SJSA1 (cell line): ENCODE data around the gene LSM11. TPM values are rescaled to one million over a fixed set of nuclear protein-coding genes. Genes with fewer than 3 reads are reported as not detected.
"Not testable (repeated sequence)": the region's sequence is repeated elsewhere in the genome, so short reads cannot be mapped to it uniquely, and the experiment has no call there.

Source experiments
- DNase-seq, 2 experiments: peaks; one replicate each; pipeline ENCODE4 v3.0.0-alpha.2; 2015 to 2020; ENCODE audit warnings: low spot score in 2 of 2, low read depth in 1 of 2
- H3K27ac ChIP-seq: fragments of 250-450 bp; sonication (Bioruptor Pico); 2 replicates; pipeline ENCODE4 v1.5.1; 2020; ENCODE audit warnings: mild to moderate bottlenecking, moderate library complexity
- H3K27me3 ChIP-seq: fragments of 250-450 bp; sonication (Bioruptor Pico); replicated peaks from 2 replicates; pipeline ENCODE4 v1.5.1; 2020; ENCODE audit warnings: mild to moderate bottlenecking, moderate library complexity
- H3K36me3 ChIP-seq: fragments of 250-450 bp; sonication (Bioruptor Pico); 2 replicates; pipeline ENCODE4 v1.5.1; 2020; ENCODE audit warnings: mild to moderate bottlenecking
- H3K4me1 ChIP-seq: fragments of 250-450 bp; sonication (Bioruptor Pico); replicated peaks from 2 replicates; pipeline ENCODE4 v1.6.1; 2021; ENCODE audit warnings: mild to moderate bottlenecking
- H3K4me3 ChIP-seq: fragments of 250-450 bp; sonication (Bioruptor Pico); 2 replicates; pipeline ENCODE4 v1.5.1; 2020; ENCODE audit warnings: mild to moderate bottlenecking
- H3K9me3 ChIP-seq: fragments of 250-450 bp; sonication (Bioruptor Pico); replicated peaks from 2 replicates; pipeline ENCODE4 v1.5.1; 2020; ENCODE audit warnings: mild to moderate bottlenecking
- total RNA-seq: library from RNA; depleted of rRNA; stranded (reverse); fragments of >200 nt; shearing (Covaris generic); gene quantifications from 2 replicates; pipeline ENCODE4 v1.2.3, GENCODE V29; 2014; rRNA removed

LSM11 gene
- total RNA-seq = 9.3 and 10.4 TPM in 2 replicates

GRCh38 chr5:157743163-157744050 is at the start of gene LSM11:
LSM11 (plus strand) TSS chr5:157743712; CDS start chr5:157743751, 39 bp downstream.
- H3K4me3 ChIP-seq = peak within 1 kb of the TSS; percentile 75
- no peaks in the 10 kb centered on the region for H3K9me3 ChIP-seq
- peaks cover 18% of the 10 kb centered on the region for H3K36me3 ChIP-seq
- DNase-seq = peak; percentile 89 to 98
- no peaks in the 10 kb centered on the region for H3K27me3 ChIP-seq
- H3K27ac ChIP-seq = peak within 1 kb of the TSS; percentile 35; the same call in 1 of the 2 replicates
- peaks cover 13% of the 10 kb centered on the region for H3K4me1 ChIP-seq

GRCh38 chr5:157693816-157694215 is 49.7 kb upstream of the LSM11 start:
- H3K9me3 ChIP-seq, H3K4me1 ChIP-seq, H3K27ac ChIP-seq, H3K4me3 ChIP-seq, H3K27me3 ChIP-seq, H3K36me3 ChIP-seq: not testable (repeated sequence)
- peak in 1 of 2 experiments; percentile 41 for DNase-seq

GRCh38 chr5:157696154-157696553 is 47.4 kb upstream of the LSM11 start:
- not testable (repeated sequence) for H3K4me1 ChIP-seq, H3K36me3 ChIP-seq, H3K9me3 ChIP-seq, H3K27ac ChIP-seq, H3K4me3 ChIP-seq, H3K27me3 ChIP-seq
- DNase-seq = peak in 1 of 2 experiments; percentile 10

- DNase-seq, H3K4me3 ChIP-seq: not testable (repeated sequence)
Measured at GRCh38 chr5:157698674-157699073, 44.8 kb upstream of the LSM11 start.

GRCh38 chr5:157703736-157704135 is 39.8 kb upstream of the LSM11 start:
- Histone ChIP-seq H3K4me3 (no peak overlapping the region), H3K4me1 (peaks cover under 1% of the 10 kb centered on the region), H3K36me3 (no peaks in the 10 kb centered on the region), H3K9me3 (no peaks in the 10 kb centered on the region), H3K27ac (no peak overlapping the region), H3K27me3 (no peaks in the 10 kb centered on the region)
- DNase-seq = no peak

More at GRCh38 chr5:157698674-157699073, 44.8 kb upstream of the LSM11 start:
- not testable (repeated sequence) for H3K36me3 ChIP-seq, H3K27me3 ChIP-seq, H3K27ac ChIP-seq, H3K9me3 ChIP-seq, H3K4me1 ChIP-seq

GRCh38 chr5:157708866-157709265 is 34.6 kb upstream of the LSM11 start:
- no peak overlapping the region for H3K27ac ChIP-seq
- no peak overlapping the region for H3K4me3 ChIP-seq
- no peaks in the 10 kb centered on the region for H3K36me3 ChIP-seq
- H3K9me3 ChIP-seq = no peaks in the 10 kb centered on the region
- no peaks in the 10 kb centered on the region for H3K27me3 ChIP-seq
- no peak for DNase-seq
- peaks cover 44% of the 10 kb centered on the region for H3K4me1 ChIP-seq

- Histone ChIP-seq H3K27ac (no peak overlapping the region), H3K4me3 (no peak overlapping the region), H3K4me1 (peaks cover 47% of the 10 kb centered on the region), H3K36me3 (no peaks in the 10 kb centered on the region), H3K9me3 (no peaks in the 10 kb centered on the region), H3K27me3 (no peaks in the 10 kb centered on the region)
- DNase-seq = no peak
Measured at GRCh38 chr5:157709346-157709745, 34.2 kb upstream of the LSM11 start.

- Histone ChIP-seq H3K27me3 (no peaks in the 10 kb centered on the region), H3K36me3 (no peaks in the 10 kb centered on the region)
Measured at GRCh38 chr5:157710431-157710830, 33.1 kb upstream of the LSM11 start.

GRCh38 chr5:157710882-157711281 is 32.6 kb upstream of the LSM11 start:
- peak overlapping the region; percentile 3; the same call in 1 of the 2 replicates for H3K27ac ChIP-seq

More at GRCh38 chr5:157710431-157710830, 33.1 kb upstream of the LSM11 start:
- Histone ChIP-seq H3K4me1 (peaks cover 53% of the 10 kb centered on the region), H3K4me3 (no peak overlapping the region), H3K27ac (peak overlapping the region; percentile 37), H3K9me3 (no peaks in the 10 kb centered on the region)
- DNase-seq = no peak

GRCh38 chr5:157713830-157714595 is 29.5 kb upstream of the LSM11 start:
- no peak for DNase-seq
- H3K4me1 ChIP-seq = peaks cover 59% of the 10 kb centered on the region
- no peaks in the 10 kb centered on the region for H3K27me3 ChIP-seq
- H3K36me3 ChIP-seq = no peaks in the 10 kb centered on the region
- no peak overlapping the region for H3K27ac ChIP-seq
- H3K4me3 ChIP-seq = no peak overlapping the region
- no peaks in the 10 kb centered on the region for H3K9me3 ChIP-seq

More at GRCh38 chr5:157710882-157711281, 32.6 kb upstream of the LSM11 start:
- H3K27me3 ChIP-seq = no peaks in the 10 kb centered on the region
- H3K4me1 ChIP-seq = peaks cover 53% of the 10 kb centered on the region
- no peak overlapping the region for H3K4me3 ChIP-seq
- H3K9me3 ChIP-seq = no peaks in the 10 kb centered on the region
- H3K36me3 ChIP-seq = no peaks in the 10 kb centered on the region
- peak in 1 of 2 experiments; percentile 53 for DNase-seq

- Histone ChIP-seq H3K36me3 (no peaks in the 10 kb centered on the region), H3K27ac (no peak overlapping the region), H3K4me3 (no peak overlapping the region), H3K27me3 (no peaks in the 10 kb centered on the region), H3K9me3 (no peaks in the 10 kb centered on the region), H3K4me1 (peaks cover 54% of the 10 kb centered on the region)
- no peak for DNase-seq
Measured at GRCh38 chr5:157714596-157714864, 29.0 kb upstream of the LSM11 start.

GRCh38 chr5:157718519-157718918 is 25.0 kb upstream of the LSM11 start:
- no peaks in the 10 kb centered on the region for H3K27me3 ChIP-seq
- H3K27ac ChIP-seq = no peak overlapping the region
- H3K36me3 ChIP-seq = no peaks in the 10 kb centered on the region
- no peaks in the 10 kb centered on the region for H3K9me3 ChIP-seq
- peak in 1 of 2 experiments; percentile 68 for DNase-seq
- peaks cover 20% of the 10 kb centered on the region for H3K4me1 ChIP-seq
- H3K4me3 ChIP-seq = no peak overlapping the region

GRCh38 chr5:157719245-157719644 is 24.3 kb upstream of the LSM11 start:
- H3K4me3 ChIP-seq = no peak overlapping the region

GRCh38 chr5:157721159-157721558 is 22.4 kb upstream of the LSM11 start:
- no peak overlapping the region for H3K4me3 ChIP-seq
- H3K9me3 ChIP-seq = no peaks in the 10 kb centered on the region
- no peaks in the 10 kb centered on the region for H3K27me3 ChIP-seq
- no peak overlapping the region for H3K27ac ChIP-seq
- peaks cover 10% of the 10 kb centered on the region for H3K4me1 ChIP-seq
- no peak for DNase-seq
- no peaks in the 10 kb centered on the region for H3K36me3 ChIP-seq

More at GRCh38 chr5:157719245-157719644, 24.3 kb upstream of the LSM11 start:
- no peaks in the 10 kb centered on the region for H3K27me3 ChIP-seq
- no peaks in the 10 kb centered on the region for H3K36me3 ChIP-seq
- peaks cover 15% of the 10 kb centered on the region for H3K4me1 ChIP-seq
- H3K9me3 ChIP-seq = no peaks in the 10 kb centered on the region
- no peak for DNase-seq
- no peak overlapping the region for H3K27ac ChIP-seq
